Measurements from ENCODE around the gene ARID5A.

The ARID5A gene

GRCh38 chr2:96531872-96532505 lies 4.6 kb upstream of the ARID5A start:
- no peak for TF ChIP-seq CTCF (IDR thresholded peaks at IDR 0.05; ENCODE audit: poor library complexity, severe bottlenecking)
- H3K36me3 ChIP-seq (ENCODE audit: low read depth), result no peaks in the 10 kb centered on the region
- H3K27ac ChIP-seq (ENCODE audit: poor library complexity, severe bottlenecking), result peak overlapping the region; percentile 48
- DNase-seq (ENCODE audit: low spot score) (peak; percentile 93), ATAC-seq (ENCODE audit: low read depth) (peak; percentile 63)
- no peaks in the 10 kb centered on the region for H3K9me3 ChIP-seq (ENCODE audit: severe bottlenecking)
- H3K4me1 ChIP-seq (ENCODE audit: insufficient read depth, poor library complexity, severe bottlenecking), result peaks cover 36% of the 10 kb centered on the region
- H3K27me3 ChIP-seq (ENCODE audit: insufficient read depth, poor library complexity, severe bottlenecking), result no peaks in the 10 kb centered on the region
- H3K4me3 ChIP-seq (ENCODE audit: severe bottlenecking), result no peak overlapping the region

GRCh38 chr2:96532641-96533291 lies 3.8 kb upstream of the ARID5A start:
- TF ChIP-seq CTCF (IDR thresholded peaks at IDR 0.05; ENCODE audit: poor library complexity, severe bottlenecking), result no peak
- Histone ChIP-seq H3K9me3 (ENCODE audit: severe bottlenecking) (no peaks in the 10 kb centered on the region), H3K4me3 (ENCODE audit: severe bottlenecking) (no peak overlapping the region), H3K36me3 (ENCODE audit: low read depth) (no peaks in the 10 kb centered on the region), H3K4me1 (ENCODE audit: insufficient read depth, poor library complexity, severe bottlenecking) (peaks cover 36% of the 10 kb centered on the region), H3K27ac (ENCODE audit: poor library complexity, severe bottlenecking) (peak overlapping the region; percentile 48), H3K27me3 (ENCODE audit: insufficient read depth, poor library complexity, severe bottlenecking) (no peaks in the 10 kb centered on the region)
- DNase-seq (ENCODE audit: low spot score), result no peak
- ATAC-seq (ENCODE audit: low read depth), result no peak

- Histone ChIP-seq H3K4me1 (ENCODE audit: insufficient read depth, poor library complexity, severe bottlenecking) (peaks cover 36% of the 10 kb centered on the region), H3K36me3 (ENCODE audit: low read depth) (no peaks in the 10 kb centered on the region), H3K27me3 (ENCODE audit: insufficient read depth, poor library complexity, severe bottlenecking) (no peaks in the 10 kb centered on the region), H3K4me3 (ENCODE audit: severe bottlenecking) (no peak overlapping the region), H3K9me3 (ENCODE audit: severe bottlenecking) (no peaks in the 10 kb centered on the region), H3K27ac (ENCODE audit: poor library complexity, severe bottlenecking) (peak overlapping the region; percentile 48)
- TF ChIP-seq CTCF (IDR thresholded peaks at IDR 0.05; ENCODE audit: poor library complexity, severe bottlenecking), result no peak
- ATAC-seq (ENCODE audit: low read depth), result peak; percentile 8; the same call in 1 of the 3 replicates
- DNase-seq (ENCODE audit: low spot score), result no peak
Measured at GRCh38 chr2:96533292-96534073, 3.1 kb upstream of the ARID5A start.

- no peak for ATAC-seq (ENCODE audit: low read depth)
- H3K4me1 ChIP-seq (ENCODE audit: insufficient read depth, poor library complexity, severe bottlenecking), result peaks cover 36% of the 10 kb centered on the region
- peak overlapping the region; percentile 48 for H3K27ac ChIP-seq (ENCODE audit: poor library complexity, severe bottlenecking)
- no peak for DNase-seq (ENCODE audit: low spot score)
- no peak for TF ChIP-seq CTCF (IDR thresholded peaks at IDR 0.05; ENCODE audit: poor library complexity, severe bottlenecking)
- no peaks in the 10 kb centered on the region for H3K36me3 ChIP-seq (ENCODE audit: low read depth)
- H3K4me3 ChIP-seq (ENCODE audit: severe bottlenecking), result no peak overlapping the region
- no peaks in the 10 kb centered on the region for H3K9me3 ChIP-seq (ENCODE audit: severe bottlenecking)
- no peaks in the 10 kb centered on the region for H3K27me3 ChIP-seq (ENCODE audit: insufficient read depth, poor library complexity, severe bottlenecking)
Measured at GRCh38 chr2:96534141-96534540, 2.4 kb upstream of the ARID5A start.
